MCF 10A (cell line): Measurements from ENCODE around the gene TNNI3. TPM values are rescaled to one million over a fixed set of nuclear protein-coding genes. Genes with fewer than 3 reads are reported as not detected.

Source experiments
- BruUV-seq: library from RNA; stranded (reverse); fragments of 400-500 nt; replicated peaks from 2 replicates; lab custom pipeline; 2021; lab: Mats Ljungman, UMichigan
- CTCF ChIA-PET: fragments of 300-600 bp; sonication (Branson Sonifier 250); formaldehyde crosslinking; extraction: SDS; loops from one replicate; lab custom pipeline; 2021; ENCODE audit warnings: antibody characterized with exemption, inconsistent platforms; lab: Yijun Ruan, JAX
- POLR2A ChIA-PET: fragments of 300-600, 350-650 bp; sonication (Branson Sonifier 250); formaldehyde crosslinking; extraction: SDS; loops from one replicate; lab custom pipeline; 2020; ENCODE audit warnings: antibody characterized with exemption, inconsistent platforms; lab: Yijun Ruan, JAX
- DNase-seq: peaks from one replicate; pipeline ENCODE4 v3.0.0-alpha.2; 2018; ENCODE audit not compliant: unreplicated experiment
- H3K27ac Mint-ChIP-seq: one replicate; pipeline ENCODE4 v1.8.0; 2022; ENCODE audit warnings: mild to moderate bottlenecking, low read depth, mixed read lengths; ENCODE audit not compliant: unreplicated experiment
- H3K27me3 Mint-ChIP-seq: one replicate; pipeline ENCODE4 v1.8.0; 2022; ENCODE audit warnings: mixed read lengths; ENCODE audit not compliant: insufficient read depth, unreplicated experiment
- H3K36me3 Mint-ChIP-seq: one replicate; pipeline ENCODE4 v1.8.0; 2022; ENCODE audit warnings: mild to moderate bottlenecking, moderate library complexity, mixed read lengths; ENCODE audit not compliant: insufficient read depth, unreplicated experiment
- H3K4me1 Mint-ChIP-seq: one replicate; pipeline ENCODE4 v1.8.0; 2022; ENCODE audit warnings: mixed read lengths; ENCODE audit not compliant: insufficient read depth, unreplicated experiment
- H3K4me3 Mint-ChIP-seq: one replicate; pipeline ENCODE4 v1.8.0; 2022; ENCODE audit warnings: mild to moderate bottlenecking, moderate library complexity, mixed read lengths; ENCODE audit not compliant: unreplicated experiment
- H3K9me3 Mint-ChIP-seq: one replicate; pipeline ENCODE4 v1.8.0; 2022; ENCODE audit warnings: mixed read lengths; ENCODE audit not compliant: unreplicated experiment
- CTCF ChIP-seq: fragments of 200-600 bp; IDR thresholded peaks from one replicate; pipeline ENCODE4 v1.8.0; 2022; ENCODE audit warnings: antibody characterized with exemption, mild to moderate bottlenecking; ENCODE audit not compliant: unreplicated experiment
- intact Hi-C: fragments of 100-400 bp; cut with micrococcal nuclease; formaldehyde crosslinking; loops from 2 replicates; pipeline ENCODE4 v1.14.1; 2022
- total RNA-seq: library from RNA; stranded (reverse); gene quantifications from 2 replicates; pipeline ENCODE4 v1.2.3, GENCODE V29; 2022

Gene TNNI3
- total RNA-seq, 1 experiment from 2014 or later = 0.89 TPM

- no peak overlapping the region for H3K27ac Mint-ChIP-seq
- no peaks in the 10 kb centered on the region for H3K9me3 Mint-ChIP-seq
- DNase-seq = no peak
- BruUV-seq = no TSS peak
- H3K4me3 Mint-ChIP-seq = peak overlapping the region; percentile 15
- ChIA-PET CTCF (interaction anchor here (0.6 to 0.7 kb wide), 3 partner anchors 20 to 533 kb away, joined by 3 to 5 read pairs (median 3); no protein-coding TSS in a partner anchor), POLR2A (no interaction called here)
- intact Hi-C loops = no loop called here
- no peaks in the 10 kb centered on the region for H3K27me3 Mint-ChIP-seq
- TF ChIP-seq CTCF = no peak
- H3K4me1 Mint-ChIP-seq = peaks cover 18% of the 10 kb centered on the region
- peaks cover 7% of the 10 kb centered on the region for H3K36me3 Mint-ChIP-seq
Observed at GRCh38 chr19:55171440-55171839, 13.9 kb upstream of the TNNI3 start.

- BruUV-seq = no TSS peak
- DNase-seq = no peak
- Mint-ChIP-seq H3K9me3 (no peaks in the 10 kb centered on the region), H3K4me1 (peaks cover 20% of the 10 kb centered on the region), H3K27ac (no peak overlapping the region), H3K36me3 (peaks cover 7% of the 10 kb centered on the region), H3K4me3 (no peak overlapping the region), H3K27me3 (no peaks in the 10 kb centered on the region)
- TF ChIP-seq CTCF = no peak
- ChIA-PET CTCF (interaction anchor here (0.7 to 2.2 kb wide), 2 partner anchors 9 to 77 kb away, joined by 3 to 5 read pairs; no protein-coding TSS in a partner anchor), POLR2A (interaction anchor here (1.1 to 2.7 kb wide), 2 partner anchors 10 to 238 kb away, joined by 3 to 7 read pairs; partner anchors contain the start of gene UBE2S)
- intact Hi-C loops = loop anchor here (5.0 kb wide), 1 partner anchor 88 kb away; the partner anchor contains the start of gene PPP6R1
Observed at GRCh38 chr19:55169136-55169535, 11.6 kb upstream of the TNNI3 start.

- DNase-seq = peak; percentile 100
- no peak for TF ChIP-seq CTCF
- no TSS peak for BruUV-seq
- H3K9me3 Mint-ChIP-seq = no peaks in the 10 kb centered on the region
- H3K36me3 Mint-ChIP-seq = no peaks in the 10 kb centered on the region
- peak within 1 kb of the TSS; percentile 93 for H3K27ac Mint-ChIP-seq
- intact Hi-C loops = loop anchor here (1.0 to 5.0 kb wide), 4 partner anchors 20 to 91 kb away; partner anchors contain the start of gene PPP6R1
- POLR2A ChIA-PET = interaction anchor here (0.8 to 3.3 kb wide), 15 partner anchors 9 to 310 kb away, joined by 3 to 21 read pairs (median 5); partner anchors contain the start of genes EPS8L1, HSPBP1, KMT5C and PPP1R12C
- H3K4me3 Mint-ChIP-seq = peak within 1 kb of the TSS; percentile 84
- no peaks in the 10 kb centered on the region for H3K27me3 Mint-ChIP-seq
- H3K4me1 Mint-ChIP-seq = peaks cover 10% of the 10 kb centered on the region
- CTCF ChIA-PET = interaction anchor here (0.6 to 2.0 kb wide), 14 partner anchors 14 to 471 kb away, joined by 3 to 7 read pairs (median 4); partner anchors contain the start of genes PPP6R1 and TMEM238
Observed at GRCh38 chr19:55166530-55167268, 9.2 kb upstream of the TNNI3 start, which contains the start of gene DNAAF3. TSS of gene DNAAF3 (minus strand) at chr19:55166613. CDS start at chr19:55166413, 200 bp downstream.

- no peaks in the 10 kb centered on the region for H3K27me3 Mint-ChIP-seq
- no TSS peak for BruUV-seq
- H3K4me3 Mint-ChIP-seq = peak overlapping the region; percentile 84
- intact Hi-C loops = loop anchor here (1.0 to 5.0 kb wide), 4 partner anchors 19 to 91 kb away; partner anchors contain the start of gene PPP6R1
- H3K4me1 Mint-ChIP-seq = peaks cover 10% of the 10 kb centered on the region
- H3K36me3 Mint-ChIP-seq = no peaks in the 10 kb centered on the region
- POLR2A ChIA-PET = interaction anchor here (0.5 to 3.3 kb wide), 12 partner anchors 17 to 241 kb away, joined by 3 to 21 read pairs (median 5); partner anchors contain the start of genes HSPBP1, KMT5C, PPP1R12C and PPP6R1
- CTCF ChIA-PET = interaction anchor here (0.6 to 2.0 kb wide), 15 partner anchors 15 to 471 kb away, joined by 3 to 7 read pairs (median 4); partner anchors contain the start of genes PPP6R1 and TMEM238
- peak; percentile 74 for DNase-seq
- TF ChIP-seq CTCF = peak; percentile 50
- H3K27ac Mint-ChIP-seq = peak overlapping the region; percentile 93
- no peaks in the 10 kb centered on the region for H3K9me3 Mint-ChIP-seq
Observed at GRCh38 chr19:55165952-55166529, 8.5 kb upstream of the TNNI3 start.
